ENCODE data around the gene CENPP. TPM values are rescaled to one million over a fixed set of nuclear protein-coding genes. Genes with fewer than 3 reads are reported as not detected.

The CENPP gene
- total RNA-seq, 1 experiment from 2014 or later: 24.2 TPM

- Histone ChIP-seq H3K4me1 (peaks cover 12% of the 10 kb centered on the region), H3K36me3 (no peaks in the 10 kb centered on the region; the same call in 1 of the 2 replicates), H3K27me3 (no peaks in the 10 kb centered on the region), H3K27ac (no peak overlapping the region), H3K9me3 (replicated peaks) (no peaks in the 10 kb centered on the region), H3K4me3 (no peak overlapping the region)
- DNase-seq: no peak
Observed at GRCh38 chr9:92663951-92664350, 338.2 kb downstream of the CENPP start.

- Histone ChIP-seq H3K27me3 (no peaks in the 10 kb centered on the region), H3K9me3 (replicated peaks) (no peaks in the 10 kb centered on the region), H3K36me3 (no peaks in the 10 kb centered on the region), H3K4me1 (peaks cover 12% of the 10 kb centered on the region), H3K4me3 (no peak overlapping the region), H3K27ac (no peak overlapping the region)
- no peak for DNase-seq
Observed at GRCh38 chr9:92664394-92665152, 338.8 kb downstream of the CENPP start.

GRCh38 chr9:92665836-92666235, 340.1 kb downstream of the CENPP start:
- Histone ChIP-seq H3K4me1 (peaks cover 12% of the 10 kb centered on the region), H3K4me3 (no peak overlapping the region), H3K9me3 (replicated peaks) (no peaks in the 10 kb centered on the region), H3K36me3 (no peaks in the 10 kb centered on the region), H3K27me3 (no peaks in the 10 kb centered on the region), H3K27ac (no peak overlapping the region)
- no peak for DNase-seq

- no peaks in the 10 kb centered on the region for H3K36me3 ChIP-seq
- no peak overlapping the region for H3K27ac ChIP-seq
- H3K9me3 ChIP-seq (replicated peaks): no peaks in the 10 kb centered on the region
- no peak overlapping the region for H3K4me3 ChIP-seq
- H3K4me1 ChIP-seq: peaks cover 9% of the 10 kb centered on the region
- DNase-seq: no peak
- H3K27me3 ChIP-seq: no peaks in the 10 kb centered on the region
Observed at GRCh38 chr9:92666236-92666635, 340.5 kb downstream of the CENPP start.

- Histone ChIP-seq H3K27me3 (no peaks in the 10 kb centered on the region), H3K36me3 (no peaks in the 10 kb centered on the region), H3K27ac (no peak overlapping the region), H3K9me3 (replicated peaks) (no peaks in the 10 kb centered on the region), H3K4me1 (peaks cover 2% of the 10 kb centered on the region), H3K4me3 (no peak overlapping the region)
- no peak for DNase-seq
Observed at GRCh38 chr9:92666912-92667532, 341.3 kb downstream of the CENPP start.

GRCh38 chr9:92668746-92669526, 343.2 kb downstream of the CENPP start:
- Histone ChIP-seq H3K36me3 (no peaks in the 10 kb centered on the region), H3K27ac (peak overlapping the region; percentile 47), H3K4me1 (no peaks in the 10 kb centered on the region; the same call in 1 of the 2 replicates), H3K4me3 (peak overlapping the region; percentile 79), H3K9me3 (replicated peaks) (no peaks in the 10 kb centered on the region), H3K27me3 (no peaks in the 10 kb centered on the region)
- peak; percentile 49 for DNase-seq

GRCh38 chr9:92669527-92669889, 343.8 kb downstream of the CENPP start:
- H3K4me3 ChIP-seq: peak overlapping the region; percentile 79
- no peaks in the 10 kb centered on the region for H3K27me3 ChIP-seq
- H3K27ac ChIP-seq: peak overlapping the region; percentile 47
- DNase-seq: peak; percentile 37 to 44
- H3K36me3 ChIP-seq: no peaks in the 10 kb centered on the region
- no peaks in the 10 kb centered on the region for H3K9me3 ChIP-seq (replicated peaks)
- H3K4me1 ChIP-seq: no peaks in the 10 kb centered on the region; the same call in 1 of the 2 replicates

Other genes with a start within 250 kb of the CENPP start
- gene SPTLC1, start 210.5 kb upstream of the CENPP start, total RNA-seq (2014; rRNA removed; shearing (Covaris generic)): 112 and 121 TPM in 2 replicates
- gene IARS1, start 32.3 kb upstream of the CENPP start, total RNA-seq (2014; rRNA removed; shearing (Covaris generic)): 248 and 274 TPM in 2 replicates
- 47.9 and 60.6 TPM in 2 replicates for gene NOL8, start 603 bp upstream of the CENPP start, total RNA-seq (2014; rRNA removed; shearing (Covaris generic))
- gene OGN, start 78.6 kb downstream of the CENPP start, total RNA-seq (2014; rRNA removed; shearing (Covaris generic)): not detected in 2 replicates
- gene OMD, start 98.5 kb downstream of the CENPP start, total RNA-seq (2014; rRNA removed; shearing (Covaris generic)): 0.08 TPM in 1 of 2 replicates, not detected in the other
- gene ASPN, start 156.6 kb downstream of the CENPP start, total RNA-seq (2014; rRNA removed; shearing (Covaris generic)): 0.06 TPM in 1 of 2 replicates, not detected in the other
- gene ECM2, start 210.0 kb downstream of the CENPP start, total RNA-seq (2014; rRNA removed; shearing (Covaris generic)): not detected in 2 replicates

Data from SJCRH30 (cell line).